Ammon's horn (tissue), 1 donor: ENCODE results near the gene MED23.

Source experiments
- DNase-seq: peaks from one replicate; pipeline ENCODE4 v3.0.0-alpha.2; 2016; ENCODE audit warnings: low spot score

Gene MED23

DNA sequence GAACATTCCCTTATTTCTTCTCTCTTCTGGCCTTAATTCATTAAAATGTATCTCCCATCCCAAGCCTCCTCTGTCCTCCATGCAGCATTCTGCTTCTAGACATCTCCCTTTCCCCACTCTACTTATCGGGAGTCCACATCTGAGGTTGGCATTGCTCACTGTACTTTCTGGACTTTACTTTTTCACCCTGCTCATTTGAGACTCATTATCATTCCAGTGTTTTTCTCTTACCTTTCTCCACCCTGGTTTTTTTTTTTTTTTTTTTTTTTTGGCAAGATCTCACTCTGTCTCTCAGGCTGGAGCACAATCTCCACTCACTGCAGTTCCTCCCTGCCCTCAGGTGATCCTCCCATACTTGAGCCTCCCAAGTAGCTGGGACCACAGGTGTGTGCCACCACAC lies 13.5 kb upstream of the MED23 start:
- DNase-seq: no peak

DNA sequence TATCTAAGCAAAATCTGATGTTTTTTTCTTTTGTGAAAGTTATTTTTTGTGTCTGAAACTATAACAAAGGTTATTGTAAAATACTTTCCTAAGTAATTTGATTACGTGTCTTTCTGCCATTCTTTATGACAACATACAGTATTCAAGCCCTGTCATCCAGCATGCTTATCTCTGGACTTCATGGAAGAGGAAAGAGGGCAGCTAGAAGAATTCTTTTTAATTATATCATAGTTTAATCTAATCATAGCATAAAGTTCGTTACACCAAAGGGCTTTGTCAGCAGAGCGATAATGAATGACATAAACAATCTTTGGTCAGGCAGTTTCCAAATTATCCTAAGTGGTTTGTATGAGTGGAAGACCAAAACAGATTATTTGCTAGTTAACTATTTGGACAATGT lies 12.5 kb upstream of the MED23 start:
- DNase-seq: no peak

DNA sequence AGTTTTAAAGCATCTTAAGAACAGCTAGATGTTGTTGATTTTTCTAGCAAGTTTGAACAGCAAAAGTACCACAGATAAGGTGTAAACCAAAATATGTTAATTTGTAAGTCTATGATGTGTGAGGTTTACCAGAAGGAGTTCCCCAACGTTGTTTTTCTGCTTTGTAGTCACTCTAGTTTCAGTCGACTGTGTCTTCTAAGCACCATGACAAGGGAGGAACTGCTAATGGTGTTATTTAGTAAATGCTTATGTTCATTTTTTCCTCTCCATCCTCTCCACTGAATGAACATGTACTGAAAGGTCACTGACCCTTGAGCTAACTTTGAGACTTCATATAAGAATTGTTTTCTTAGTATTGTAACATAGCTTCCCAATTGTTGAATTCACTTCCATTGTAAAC lies 12.1 kb upstream of the MED23 start:
- no peak for DNase-seq

DNA sequence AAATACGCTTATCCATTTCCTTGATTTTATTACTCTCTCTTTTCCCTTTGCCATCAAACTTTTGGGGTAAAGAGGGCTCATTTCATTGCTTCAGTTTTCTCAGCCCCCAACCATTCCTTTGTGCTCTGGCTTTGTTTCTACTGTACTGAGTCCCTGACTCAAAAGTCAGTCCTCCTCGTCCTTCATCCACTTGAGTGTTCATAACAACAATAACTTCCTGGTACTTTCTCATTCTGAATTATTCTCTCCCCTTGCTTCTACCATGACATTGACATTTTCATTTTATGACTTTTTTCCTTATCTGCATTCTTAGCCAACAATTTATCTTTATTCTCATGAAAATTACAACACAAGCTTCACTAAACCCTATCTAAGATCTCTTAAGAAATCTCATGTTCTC lies 10.0 kb upstream of the MED23 start:
- DNase-seq: no peak

DNA sequence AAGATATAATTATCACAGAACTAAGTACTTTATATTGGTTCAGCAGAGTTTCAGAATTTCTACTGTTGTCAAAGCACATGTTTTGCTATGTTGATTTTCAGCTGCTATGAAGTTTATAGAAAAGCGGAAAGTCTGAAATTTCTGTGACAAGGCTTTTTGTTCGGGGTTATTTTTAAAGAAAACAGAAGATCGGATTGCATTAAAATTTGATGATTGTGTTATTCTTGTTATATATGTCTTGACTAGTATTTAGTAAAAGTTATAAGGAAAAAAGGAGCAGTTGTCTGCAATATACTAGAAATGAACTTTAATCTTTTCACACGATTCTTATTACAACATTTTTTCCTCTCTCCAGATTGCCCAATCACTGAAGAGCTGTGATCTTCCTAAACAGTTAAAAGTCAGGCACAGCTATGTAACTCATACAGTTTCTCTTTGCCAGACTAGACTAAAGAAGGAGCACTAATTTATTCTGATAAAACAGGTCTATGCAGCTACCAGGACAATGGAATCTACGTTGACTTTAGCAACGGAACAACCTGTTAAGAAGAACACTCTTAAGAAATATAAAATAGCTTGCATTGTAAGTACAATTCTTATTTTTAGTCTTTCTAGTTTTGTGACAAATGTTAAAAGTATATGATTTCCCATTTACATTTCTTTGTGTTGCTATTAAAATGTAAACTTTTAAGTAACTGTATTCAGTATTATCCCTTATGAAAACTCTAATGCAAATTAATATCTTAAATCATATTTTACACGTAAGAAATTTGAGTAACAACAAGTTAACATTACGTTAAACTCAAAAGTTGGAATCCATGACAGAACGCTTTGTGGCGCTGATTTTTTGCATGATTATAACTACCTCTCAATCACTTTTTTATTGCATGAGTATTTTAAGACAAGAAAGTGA lies 9.1 kb upstream of the MED23 start, which contains the start of gene ENPP3:
ENPP3 (plus strand) TSS at position 423 of the 913 bp plus-strand sequence; CDS start at position 506, 83 bp downstream.
- DNase-seq: no peak

DNA sequence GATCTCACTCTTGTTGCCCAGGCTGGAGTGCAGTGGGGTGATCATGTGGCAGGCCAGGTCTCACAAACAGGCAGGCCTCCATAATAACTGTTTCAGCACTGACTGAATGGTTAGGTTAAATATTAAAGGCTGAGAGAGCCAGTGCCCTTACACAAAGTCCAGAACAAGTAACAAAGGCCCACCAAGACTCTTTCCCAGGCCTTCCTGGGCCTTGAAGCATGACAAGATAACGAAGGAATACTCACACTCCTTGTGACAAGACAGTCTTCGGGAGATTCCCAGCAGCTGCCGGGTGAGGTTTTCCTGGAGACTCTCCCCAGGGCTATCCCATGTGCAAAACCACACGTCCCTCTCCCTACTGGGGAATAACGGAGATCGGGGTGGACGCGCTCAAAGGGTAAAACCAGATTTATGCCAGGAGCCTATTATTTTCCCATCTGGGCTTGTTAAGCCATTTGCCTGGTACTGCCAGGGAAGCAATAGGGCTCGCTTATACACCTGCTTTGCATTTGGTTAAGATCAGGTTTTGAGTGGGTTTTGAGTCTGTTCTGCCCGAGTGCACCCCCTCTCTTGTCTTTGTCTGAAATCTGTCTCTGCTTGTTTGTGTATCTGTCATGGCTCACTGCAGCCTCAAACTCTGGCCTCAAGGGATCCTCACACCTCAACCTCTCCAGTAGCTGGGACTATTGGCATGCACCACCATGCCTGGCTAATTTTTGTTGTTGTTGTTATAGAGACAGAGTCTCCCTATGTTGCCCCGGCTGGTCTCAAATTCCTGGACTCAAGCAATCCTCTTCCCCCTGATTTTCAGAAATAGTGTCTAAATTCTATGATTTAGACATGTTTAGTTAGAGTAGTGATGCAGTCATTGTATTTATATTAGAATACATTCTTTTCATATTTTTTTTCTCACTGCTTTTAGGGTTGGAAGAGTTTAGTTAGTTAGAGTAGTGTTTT lies 7.6 kb upstream of the MED23 start:
- DNase-seq: no peak

DNA sequence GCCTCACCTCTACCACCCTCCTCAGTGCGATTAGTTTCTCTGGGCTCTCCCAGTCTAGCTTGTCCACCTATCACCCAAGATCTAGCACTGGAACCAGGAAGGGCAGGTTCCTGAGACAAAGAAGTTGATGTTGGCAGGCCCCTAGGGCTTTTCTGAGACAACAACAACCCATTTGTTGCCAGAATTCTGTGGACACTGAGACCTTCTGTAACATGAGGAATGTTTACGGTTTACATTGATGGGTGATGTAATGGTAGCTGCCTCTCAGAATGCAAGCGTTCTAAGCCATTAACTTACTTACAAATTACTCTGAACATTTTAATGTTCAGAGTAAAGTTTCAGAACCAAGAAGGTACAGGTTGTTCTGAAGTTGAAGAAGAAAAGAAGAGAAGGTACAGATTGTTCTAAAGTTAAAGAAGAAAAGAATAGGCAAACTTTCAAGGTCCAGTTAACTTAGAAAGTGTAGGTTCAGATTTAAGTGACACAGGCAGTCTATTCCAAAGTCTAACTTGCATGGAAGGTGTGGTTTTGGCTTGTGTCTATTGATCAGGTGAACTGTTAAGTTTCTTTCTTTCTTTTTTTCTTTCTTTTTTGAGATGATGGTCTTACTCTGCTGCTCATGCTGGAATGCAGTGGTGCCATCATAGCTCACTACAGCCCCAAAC lies 3.7 kb upstream of the MED23 start:
- no peak for DNase-seq

DNA sequence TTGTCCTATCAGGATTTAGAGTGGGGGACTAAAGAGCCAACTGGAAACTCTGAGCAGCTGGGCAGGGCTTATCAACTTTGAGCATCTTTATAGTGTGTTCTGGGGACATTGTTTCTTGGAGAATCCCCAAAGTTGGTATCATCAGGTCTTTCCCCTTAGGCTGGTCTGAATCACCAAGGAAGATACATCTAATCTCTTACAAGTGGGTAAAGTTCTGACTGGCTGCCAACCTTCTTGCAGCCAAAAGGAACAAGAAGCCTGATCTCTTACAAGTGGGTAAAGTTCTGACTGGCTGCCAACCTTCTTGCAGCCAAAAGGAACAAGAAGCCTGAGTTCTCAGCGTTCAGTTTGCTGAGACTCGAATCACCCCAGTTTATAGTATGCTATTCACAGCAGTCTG lies 1.6 kb upstream of the MED23 start:
- peak; percentile 45 for DNase-seq

DNA sequence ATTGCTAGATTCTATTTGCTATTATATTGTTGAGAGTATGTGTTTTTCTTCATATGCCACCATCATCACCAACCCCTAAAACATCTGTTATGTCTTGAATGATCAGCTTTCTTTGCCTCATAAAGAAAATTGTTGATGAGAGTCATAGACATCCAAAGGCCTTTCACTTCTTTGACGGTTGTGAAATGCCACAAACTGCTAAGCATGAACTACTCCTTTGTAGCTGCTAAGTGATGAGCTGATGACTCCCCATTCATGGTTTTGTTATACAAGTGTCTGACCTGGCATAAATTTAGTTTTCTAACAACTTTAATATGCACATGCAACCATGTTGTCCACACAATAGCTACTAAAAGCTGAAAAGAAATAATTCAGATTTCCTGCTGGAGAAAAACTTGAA lies 684 bp upstream of the MED23 start:
- no peak for DNase-seq

DNA sequence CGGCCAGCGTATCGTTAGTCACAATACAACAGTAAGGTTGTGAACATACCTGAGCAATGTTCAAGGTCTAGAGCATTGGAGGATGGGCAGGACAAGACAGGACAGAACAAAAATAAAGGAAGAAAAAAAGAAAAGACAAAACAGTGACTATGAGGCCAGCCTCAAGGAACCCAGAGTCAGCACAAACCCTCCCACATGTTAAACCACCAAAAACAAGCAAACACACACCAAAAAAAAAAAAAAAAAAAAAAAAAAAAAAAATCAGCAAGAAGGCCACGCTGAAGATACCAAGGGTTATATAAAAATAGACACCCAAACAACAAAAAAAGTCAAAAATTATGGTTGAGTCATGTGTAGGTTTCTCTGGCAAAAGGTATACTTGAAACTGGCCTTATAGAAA lies 12.8 kb downstream of the MED23 start:
- no peak for DNase-seq

DNA sequence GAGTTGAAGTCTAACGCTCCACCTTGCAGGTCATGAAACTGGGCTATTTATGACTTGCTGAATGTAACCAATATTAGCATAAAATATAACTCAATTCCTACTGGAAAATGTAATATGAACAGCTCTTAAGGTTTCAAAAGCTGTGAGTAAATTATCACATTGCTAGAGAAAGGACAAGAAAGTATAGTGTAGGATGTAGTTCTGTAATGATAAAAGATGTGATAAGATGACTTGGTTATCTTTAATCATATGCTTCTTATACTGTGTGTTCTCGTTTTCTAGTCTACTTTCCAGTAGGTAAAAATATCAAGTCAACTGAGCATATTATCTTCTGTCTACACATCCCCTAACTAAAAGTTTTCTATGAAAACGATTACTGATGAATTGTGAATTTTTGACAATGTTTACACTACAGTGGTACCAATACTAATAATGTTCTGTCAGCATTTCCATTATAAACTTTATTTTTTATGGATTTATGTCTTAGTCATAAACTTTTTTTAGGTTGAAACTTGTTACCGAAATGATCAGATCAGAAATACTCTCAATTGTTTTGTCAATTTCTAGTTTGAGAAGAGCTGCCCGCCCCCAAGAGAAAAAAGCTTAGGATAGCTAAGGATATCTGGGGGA lies 14.6 kb downstream of the MED23 start:
- no peak for DNase-seq

DNA sequence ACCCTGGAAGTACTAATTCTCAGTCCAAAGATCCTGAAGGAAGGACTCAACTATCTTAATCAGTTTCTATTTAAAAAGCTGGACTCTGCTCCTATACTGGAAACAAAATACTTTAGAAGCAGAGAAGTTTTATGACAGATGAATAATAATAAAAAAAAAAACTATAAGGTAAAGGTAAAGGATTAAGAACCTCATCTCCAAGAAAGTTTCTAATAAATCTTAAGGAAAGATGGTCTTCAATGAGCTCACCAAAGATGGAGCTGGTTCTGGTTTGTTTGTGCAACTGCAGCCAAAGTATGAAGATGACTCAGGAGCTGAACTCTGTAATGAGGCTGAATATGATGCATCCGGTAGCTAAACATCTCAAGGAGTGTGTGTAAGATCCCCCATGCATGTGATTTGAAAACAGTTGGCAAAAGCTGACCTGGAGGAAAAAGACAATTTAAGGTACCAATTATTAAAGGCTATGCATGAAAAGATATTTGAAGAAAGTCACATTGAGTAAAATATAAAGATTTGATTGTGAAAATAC lies 25.2 kb downstream of the MED23 start:
- no peak for DNase-seq

DNA sequence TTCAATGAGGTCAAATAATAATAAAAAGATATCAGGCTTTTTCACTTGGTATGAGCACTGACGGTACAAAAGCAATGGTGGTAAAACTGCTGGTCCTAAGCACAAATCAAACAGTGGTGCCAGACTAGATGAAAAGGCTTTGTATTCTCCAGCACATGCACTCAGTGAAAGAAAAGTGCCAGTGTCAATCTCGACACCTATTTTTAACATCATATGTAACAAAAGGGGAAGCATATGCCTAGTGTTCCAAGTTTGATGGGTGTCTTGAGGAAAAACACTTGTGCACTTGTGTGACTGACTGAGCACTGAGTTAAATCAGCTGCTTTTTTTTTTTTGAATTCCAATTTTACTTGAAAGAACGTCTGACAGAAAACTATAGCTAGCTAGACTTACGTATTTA lies 27.3 kb downstream of the MED23 start:
- peak; percentile 2 for DNase-seq

DNA sequence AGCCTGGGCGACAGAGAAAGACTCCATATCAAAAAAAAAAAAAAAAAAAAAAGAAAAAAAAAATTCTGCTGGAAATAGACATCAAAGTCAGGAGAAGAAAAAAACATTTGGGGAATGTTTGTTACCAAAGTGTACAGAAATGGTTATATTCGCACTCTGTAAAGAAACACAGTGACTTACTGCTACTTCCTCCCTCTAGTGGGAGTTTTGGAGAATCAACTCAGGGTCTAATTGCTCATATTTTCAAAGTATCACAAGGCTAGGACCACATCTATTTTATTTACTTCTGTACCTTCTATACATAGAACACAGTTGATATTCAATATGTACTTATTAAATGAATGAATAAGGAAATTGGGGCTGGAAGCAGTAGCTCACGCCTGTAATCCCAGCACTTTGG lies 30.6 kb downstream of the MED23 start:
- peak; percentile 7 for DNase-seq

DNA sequence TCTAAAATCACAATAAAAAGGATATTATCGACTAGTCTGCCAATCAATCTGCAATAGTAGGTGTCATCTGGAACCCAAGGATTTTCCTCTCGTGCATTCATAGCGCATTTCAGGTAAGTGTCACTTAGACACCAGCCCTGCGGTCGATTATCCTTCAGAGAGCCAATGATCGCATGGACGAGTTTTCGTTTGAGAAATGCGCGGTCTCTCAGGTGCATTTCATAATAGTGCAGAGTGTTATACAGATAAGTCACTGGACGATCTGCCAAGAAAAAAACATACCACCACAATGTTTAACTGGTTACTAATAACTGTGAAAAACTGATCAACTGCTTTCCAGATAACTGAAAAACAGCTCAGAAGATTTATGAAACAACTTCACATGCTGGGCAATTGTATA lies 34.0 kb downstream of the MED23 start:
- DNase-seq: no peak

DNA sequence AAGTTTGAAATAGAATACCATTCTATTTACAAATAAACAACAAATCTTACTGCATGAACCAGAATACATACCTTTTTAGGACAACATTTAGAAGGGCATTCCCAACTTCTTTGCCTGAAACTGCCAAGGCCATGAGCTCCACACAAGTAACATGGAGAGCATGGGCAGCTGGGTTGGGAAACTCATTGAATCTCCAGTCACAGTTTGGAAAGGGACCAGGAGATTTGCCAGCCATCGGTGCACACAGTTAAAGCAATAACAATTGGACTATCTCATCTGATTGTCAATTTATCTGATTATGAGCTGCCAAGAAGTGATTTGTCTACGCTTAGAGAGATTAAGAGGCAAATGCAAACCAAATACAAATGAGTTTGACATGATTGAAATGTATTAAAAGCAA lies 35.1 kb downstream of the MED23 start:
- DNase-seq: no peak

DNA sequence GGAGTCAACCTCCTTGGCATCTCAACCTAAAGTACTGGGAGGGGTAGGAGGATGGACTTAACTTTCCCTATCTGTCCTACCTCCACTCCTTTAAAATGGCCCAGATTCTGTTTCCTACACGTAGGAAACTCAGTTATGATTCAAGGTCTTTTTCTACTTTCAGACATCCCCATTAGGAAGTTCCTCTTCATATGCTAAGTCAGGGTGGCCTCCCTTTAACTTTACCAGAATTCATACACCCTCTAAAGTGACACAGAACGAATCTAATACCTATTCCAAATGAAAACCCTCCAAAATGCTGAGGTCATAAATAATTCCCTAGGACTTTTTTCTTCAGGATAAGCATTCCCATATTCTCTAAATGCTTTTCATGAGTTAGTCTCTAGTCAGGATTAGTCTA lies 39.4 kb downstream of the MED23 start:
- DNase-seq: no peak

DNA sequence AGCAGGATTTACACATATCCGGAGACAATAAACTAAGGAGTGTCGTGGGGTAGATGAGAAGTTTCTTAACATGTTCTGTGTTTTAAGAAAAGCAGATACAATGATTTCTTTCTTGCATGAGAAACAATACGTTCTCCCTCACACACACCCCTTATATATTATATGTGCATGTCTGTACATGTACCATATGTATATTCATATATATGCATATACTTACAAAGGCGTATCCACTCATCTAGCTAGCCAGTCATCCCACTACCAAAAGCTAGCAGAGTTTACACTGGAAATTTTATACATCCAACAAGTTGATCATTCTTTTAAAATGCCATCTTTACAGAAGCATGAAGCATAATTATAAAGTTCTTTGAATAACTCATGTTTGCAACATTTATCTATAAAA lies 40.1 kb downstream of the MED23 start:
- DNase-seq: no peak

DNA sequence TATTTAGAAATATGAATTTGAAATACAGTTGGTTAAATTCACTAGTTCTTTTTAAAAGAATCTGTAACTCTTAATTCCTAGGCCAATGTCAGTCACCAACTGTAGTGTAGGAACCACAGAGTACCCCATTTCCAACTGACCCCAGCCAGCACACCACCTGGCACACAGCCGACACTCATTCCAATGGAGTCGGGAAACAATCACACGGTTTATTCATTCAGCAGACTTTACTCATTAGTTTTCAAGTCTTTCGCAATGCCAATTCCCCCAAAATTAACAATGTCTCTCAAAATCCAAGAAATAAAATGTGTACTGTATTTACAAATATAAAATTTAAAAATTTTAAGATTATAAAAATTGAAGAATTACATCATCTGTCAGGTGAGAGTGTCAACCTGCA lies 41.5 kb downstream of the MED23 start:
- DNase-seq: peak; percentile 5

DNA sequence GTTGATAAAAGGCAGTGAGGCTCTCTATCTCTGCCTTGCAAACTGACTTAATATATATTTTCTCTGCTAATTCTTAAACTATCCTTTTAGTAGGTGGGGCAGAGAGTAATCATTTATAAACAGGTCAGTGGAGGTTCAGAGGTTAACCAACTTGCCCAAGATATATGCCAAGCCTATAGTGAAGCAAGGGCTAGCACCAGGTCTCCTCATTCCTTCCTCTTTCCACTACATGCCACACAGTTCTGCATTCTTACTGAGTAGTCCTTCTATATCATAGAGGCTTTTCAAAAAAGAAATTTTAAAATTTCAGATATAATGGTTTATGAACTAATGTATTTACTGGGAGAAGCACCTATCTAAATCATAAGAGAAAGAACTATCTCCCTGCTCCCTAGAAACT lies 46.5 kb downstream of the MED23 start:
- DNase-seq: no peak

DNA sequence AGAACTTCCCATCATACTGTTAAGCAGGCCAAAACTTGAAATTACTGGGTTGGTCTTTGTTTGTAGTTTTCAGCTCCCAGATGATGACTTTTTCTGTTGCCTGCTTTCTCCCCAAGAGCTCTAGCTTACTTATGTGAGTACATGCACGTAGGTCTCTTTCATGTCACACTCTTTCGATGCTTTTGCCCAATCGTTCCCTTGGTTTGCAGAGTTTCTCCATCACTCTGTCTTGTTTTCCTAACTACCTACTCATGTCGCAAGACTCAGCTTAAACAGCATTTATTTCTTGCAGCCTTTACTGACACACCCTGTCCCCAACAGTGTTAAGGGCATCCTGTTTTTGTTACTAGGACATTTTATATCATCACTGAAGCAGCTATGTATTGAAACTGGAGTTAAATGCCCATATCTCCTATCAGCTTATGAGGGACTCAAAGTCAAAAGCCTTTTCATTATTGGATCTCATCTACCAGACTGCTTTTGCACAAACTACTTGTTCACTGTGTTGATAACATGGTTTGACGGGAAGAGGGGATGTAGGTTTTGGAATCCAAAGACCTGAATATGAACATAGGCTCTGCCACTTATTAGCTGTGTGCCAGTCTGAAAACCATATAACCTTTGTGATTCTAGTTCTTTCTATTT lies 52.1 kb downstream of the MED23 start:
- no peak for DNase-seq
